ENCODE measurements around the gene PVRIG. TPM values are rescaled to one million over a fixed set of nuclear protein-coding genes. Genes with fewer than 3 reads are reported as not detected.
"Not testable (repeated sequence)": the region's sequence is repeated elsewhere in the genome, so short reads cannot be mapped to it uniquely, and the experiment has no call there.

PVRIG gene
- under 1 TPM in 2 of 4 donors, not detected in 2; 0.13 to 0.51 TPM for total RNA-seq

DNA sequence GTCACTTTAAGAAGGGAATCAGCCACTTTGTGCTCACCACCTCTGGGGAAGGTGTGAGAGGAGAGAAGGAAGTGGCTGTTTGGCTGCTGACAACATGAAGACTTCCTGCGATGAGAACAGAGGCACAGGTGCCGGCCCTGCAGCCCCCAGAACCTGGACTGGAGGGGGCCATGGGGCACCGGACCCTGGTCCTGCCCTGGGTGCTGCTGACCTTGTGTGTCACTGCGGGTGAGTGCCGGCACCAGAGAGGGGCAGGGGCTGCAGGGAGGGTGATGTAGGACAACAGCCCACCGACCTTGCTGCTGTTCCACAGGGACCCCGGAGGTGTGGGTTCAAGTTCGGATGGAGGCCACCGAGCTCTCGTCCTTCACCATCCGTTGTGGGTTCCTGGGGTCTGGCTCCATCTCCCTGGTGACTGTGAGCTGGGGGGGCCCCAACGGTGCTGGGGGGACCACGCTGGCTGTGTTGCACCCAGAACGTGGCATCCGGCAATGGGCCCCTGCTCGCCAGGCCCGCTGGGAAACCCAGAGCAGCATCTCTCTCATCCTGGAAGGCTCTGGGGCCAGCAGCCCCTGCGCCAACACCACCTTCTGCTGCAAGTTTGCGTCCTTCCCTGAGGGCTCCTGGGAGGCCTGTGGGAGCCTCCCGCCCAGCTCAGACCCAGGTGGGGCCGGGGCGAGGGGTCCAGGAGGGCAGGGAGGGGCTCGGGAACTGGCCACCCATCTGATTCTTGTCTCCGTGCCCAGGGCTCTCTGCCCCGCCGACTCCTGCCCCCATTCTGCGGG lies at the start of gene PVRIG:
TSS of gene PVRIG (plus strand) at position 149 of the 785 bp plus-strand sequence. CDS start at position 171, 22 bp downstream.
- 74 to 93% methylated on average over 8 to 22 of the region's 27 CpGs for WGBS, 2 donors
- DNase-seq (ENCODE audit: low spot score in 2 of 2); H3K4me3 ChIP-seq (ENCODE audit: low read depth, poor library complexity, severe bottlenecking); intact Hi-C loops (cut with DNase I; ENCODE audit: low total_unique reads): not testable (repeated sequence)

DNA sequence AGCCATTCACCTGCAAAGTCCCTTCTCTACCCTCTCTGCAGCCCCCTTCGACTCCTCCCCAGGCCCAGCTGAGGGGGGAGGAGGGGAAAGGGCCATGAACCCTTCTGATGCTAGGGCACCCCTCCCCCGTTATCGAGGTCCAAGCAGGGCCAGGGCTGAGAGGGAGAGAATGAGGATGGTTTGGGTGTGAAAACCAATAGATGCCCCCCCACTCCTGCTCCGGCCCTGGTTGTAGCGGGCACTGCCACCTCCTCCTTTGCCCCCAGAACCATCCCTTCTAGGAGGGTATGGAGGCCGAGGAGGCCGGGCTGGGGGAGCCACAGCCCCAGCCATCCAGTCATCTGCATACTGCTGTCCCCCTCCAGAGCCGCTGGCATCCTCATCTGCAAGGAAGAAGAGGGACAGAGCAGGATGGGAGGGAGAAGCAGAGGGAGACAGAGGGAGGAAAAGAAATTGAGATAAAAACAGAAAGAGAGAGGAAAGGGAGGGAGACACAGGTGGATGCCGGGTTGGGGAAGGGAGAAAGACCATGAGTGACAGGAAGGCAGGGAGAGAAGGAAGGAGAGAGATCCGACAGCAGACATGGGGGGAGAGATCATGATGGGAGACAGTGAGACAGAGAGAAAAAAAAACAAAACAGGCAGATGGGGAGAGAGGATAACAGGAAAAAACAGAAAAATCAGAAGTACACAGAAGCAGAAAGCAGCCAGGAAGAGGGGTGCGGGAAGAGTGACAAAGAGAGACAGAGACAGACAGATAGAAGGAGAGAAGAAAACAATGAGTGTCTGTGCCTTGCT lies 49.5 kb upstream of the PVRIG start:
- TF ChIP-seq, protein P1, sequence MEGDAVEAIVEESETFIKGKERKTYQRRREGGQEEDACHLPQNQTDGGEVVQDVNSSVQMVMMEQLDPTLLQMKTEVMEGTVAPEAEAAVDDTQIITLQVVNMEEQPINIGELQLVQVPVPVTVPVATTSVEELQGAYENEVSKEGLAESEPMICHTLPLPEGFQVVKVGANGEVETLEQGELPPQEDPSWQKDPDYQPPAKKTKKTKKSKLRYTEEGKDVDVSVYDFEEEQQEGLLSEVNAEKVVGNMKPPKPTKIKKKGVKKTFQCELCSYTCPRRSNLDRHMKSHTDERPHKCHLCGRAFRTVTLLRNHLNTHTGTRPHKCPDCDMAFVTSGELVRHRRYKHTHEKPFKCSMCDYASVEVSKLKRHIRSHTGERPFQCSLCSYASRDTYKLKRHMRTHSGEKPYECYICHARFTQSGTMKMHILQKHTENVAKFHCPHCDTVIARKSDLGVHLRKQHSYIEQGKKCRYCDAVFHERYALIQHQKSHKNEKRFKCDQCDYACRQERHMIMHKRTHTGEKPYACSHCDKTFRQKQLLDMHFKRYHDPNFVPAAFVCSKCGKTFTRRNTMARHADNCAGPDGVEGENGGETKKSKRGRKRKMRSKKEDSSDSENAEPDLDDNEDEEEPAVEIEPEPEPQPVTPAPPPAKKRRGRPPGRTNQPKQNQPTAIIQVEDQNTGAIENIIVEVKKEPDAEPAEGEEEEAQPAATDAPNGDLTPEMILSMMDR (IDR thresholded peaks at IDR 0.05), result no peak
- no peak for TF ChIP-seq POLR2A (IDR thresholded peaks at IDR 0.05)
- intact Hi-C loops (cut with DNase I; ENCODE audit: low total_unique reads), result no loop called here
- no peak for DNase-seq (ENCODE audit: low spot score in 2 of 2)
- H3K4me3 ChIP-seq (ENCODE audit: low read depth, poor library complexity, severe bottlenecking), result no peak overlapping the region
- 87% methylated on average over 11 of the region's 11 CpGs for WGBS, 2 donors

DNA sequence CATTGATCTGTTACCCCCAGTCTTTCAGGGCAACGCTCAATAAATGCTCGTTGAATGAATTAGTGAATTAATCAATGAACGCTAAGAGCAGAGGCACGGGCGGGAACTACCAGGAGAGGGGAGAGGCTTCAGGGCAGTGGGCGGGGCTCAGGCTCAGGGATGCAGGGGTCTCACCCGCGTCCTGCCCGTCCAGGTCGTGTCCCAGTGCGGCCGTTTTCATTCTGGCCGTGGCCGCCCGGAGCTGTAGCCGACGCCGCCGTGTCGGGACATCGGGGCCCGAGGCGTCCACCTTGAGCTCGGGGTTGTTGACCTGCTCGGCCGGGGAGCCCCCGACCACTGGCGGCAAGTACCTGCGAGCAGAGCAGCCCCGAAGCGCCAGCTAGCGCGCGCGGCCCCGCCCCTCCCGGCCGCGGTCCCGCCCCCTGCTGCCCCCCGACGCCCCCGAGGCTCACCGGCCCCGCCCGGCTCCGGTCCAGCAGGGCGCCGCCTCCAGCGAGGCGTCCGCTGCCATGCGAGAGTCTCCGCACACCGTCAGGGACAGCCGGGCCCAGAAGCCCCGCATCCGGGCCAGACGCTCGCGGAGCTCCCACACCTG lies 48.6 kb upstream of the PVRIG start:
- TF ChIP-seq, protein P1 (IDR thresholded peaks at IDR 0.05), result no peak
- 8 to 16% methylated on average over 27 to 34 of the region's 61 CpGs for WGBS, 2 donors
- H3K4me3 ChIP-seq (ENCODE audit: low read depth, poor library complexity, severe bottlenecking), result no peak overlapping the region
- DNase-seq (ENCODE audit: low spot score in 2 of 2), result peak in 1 of 2 donors; percentile 85
- intact Hi-C loops (cut with DNase I; ENCODE audit: low total_unique reads), result no loop called here

DNA sequence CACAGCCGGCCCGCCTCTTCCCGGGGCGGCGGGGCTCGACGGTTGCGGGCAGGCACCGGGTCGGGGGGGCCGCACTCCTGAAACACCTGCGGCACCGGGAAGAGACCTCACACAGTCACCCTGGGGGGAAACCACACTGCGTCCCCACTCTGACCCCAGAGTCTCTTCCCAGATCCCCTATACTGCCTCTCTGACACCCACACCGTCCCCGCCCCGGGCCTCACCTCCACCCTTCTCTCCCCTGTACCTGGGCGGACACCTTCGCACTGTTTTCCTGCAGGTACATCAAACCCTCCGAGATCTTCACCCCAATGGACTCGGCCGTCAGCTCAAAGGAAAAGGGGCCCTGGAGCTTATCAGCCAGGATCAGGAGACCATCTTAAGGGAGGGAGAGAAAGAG lies 47.9 kb upstream of the PVRIG start:
- no peak overlapping the region for H3K4me3 ChIP-seq (ENCODE audit: low read depth, poor library complexity, severe bottlenecking)
- TF ChIP-seq POLR2A (IDR thresholded peaks at IDR 0.05), result no peak
- TF ChIP-seq, protein P1 (IDR thresholded peaks at IDR 0.05), result no peak
- peak in 1 of 2 donors; percentile 84 for DNase-seq (ENCODE audit: low spot score in 2 of 2)
- intact Hi-C loops (cut with DNase I; ENCODE audit: low total_unique reads), result no loop called here
- WGBS, 2 donors, result 33 to 38% methylated on average over 11 to 22 of the region's 22 CpGs

DNA sequence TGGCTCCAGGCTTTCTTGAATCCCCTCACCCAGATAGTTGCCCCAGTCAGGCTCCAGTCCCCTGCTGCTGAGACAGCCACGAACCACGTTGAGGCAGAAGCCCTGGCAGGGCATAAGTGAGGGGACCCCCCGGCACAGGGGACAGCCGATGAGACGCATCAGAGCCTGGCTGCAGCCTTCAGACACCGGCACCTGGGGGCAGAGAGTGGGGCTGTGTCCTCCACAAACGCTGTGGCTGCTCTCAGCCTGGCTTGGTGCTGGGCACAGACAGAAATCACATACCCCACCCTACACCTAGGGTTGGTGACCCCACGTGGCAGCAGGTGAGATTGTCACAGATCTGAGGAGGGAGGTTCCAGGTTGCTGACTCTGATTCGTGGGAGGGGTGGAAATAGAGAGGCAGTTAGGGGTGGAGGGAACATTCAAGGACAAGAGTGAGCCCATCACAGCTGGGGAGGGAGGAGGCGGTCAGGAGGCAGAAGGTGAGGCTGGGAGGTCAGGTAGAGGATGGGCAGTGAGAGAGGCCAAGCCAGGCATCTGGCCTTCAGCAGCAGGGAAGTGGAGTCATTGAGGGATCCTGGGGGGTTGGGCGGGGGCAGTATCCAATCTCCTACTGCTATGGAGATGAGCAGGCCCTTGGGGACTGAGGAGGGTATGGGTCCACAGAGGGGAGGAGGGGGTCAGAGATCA lies 45.8 kb upstream of the PVRIG start:
- no peak for TF ChIP-seq POLR2A (IDR thresholded peaks at IDR 0.05)
- H3K4me3 ChIP-seq (ENCODE audit: low read depth, poor library complexity, severe bottlenecking), result no peak overlapping the region
- DNase-seq (ENCODE audit: low spot score in 2 of 2), result no peak
- intact Hi-C loops (cut with DNase I; ENCODE audit: low total_unique reads), result no loop called here
- 80 to 89% methylated on average over 8 to 11 of the region's 11 CpGs for WGBS, 2 donors

DNA sequence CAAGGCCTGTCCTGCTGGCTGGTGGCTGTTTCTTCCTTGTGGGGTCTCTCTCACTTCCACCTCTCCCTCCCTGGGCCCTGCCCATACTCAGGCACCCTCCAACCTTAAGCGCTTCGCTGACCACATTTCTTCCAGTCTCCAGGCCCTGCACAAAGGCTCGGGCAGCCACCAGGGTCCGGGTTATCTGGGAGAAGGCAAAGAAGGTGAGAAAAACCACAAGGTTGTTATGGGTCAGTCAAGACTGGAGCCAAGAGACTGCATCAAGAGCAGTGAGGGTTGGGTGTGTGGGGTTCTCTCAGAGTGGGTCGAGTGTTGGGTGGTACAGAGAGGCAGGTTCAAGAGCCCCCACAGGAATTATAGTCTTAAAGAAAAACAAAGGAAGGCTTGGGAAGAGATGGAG lies 45.2 kb upstream of the PVRIG start:
- TF ChIP-seq POLR2A (IDR thresholded peaks at IDR 0.05), result no peak
- TF ChIP-seq, protein P1 (IDR thresholded peaks at IDR 0.05), result no peak
- no peak overlapping the region for H3K4me3 ChIP-seq (ENCODE audit: low read depth, poor library complexity, severe bottlenecking)
- no peak for DNase-seq (ENCODE audit: low spot score in 2 of 2)
- 89 to 95% methylated on average over 5 of the region's 5 CpGs for WGBS, 2 donors
- intact Hi-C loops (cut with DNase I; ENCODE audit: low total_unique reads), result no loop called here

All from lower leg skin (tissue), 4 donors.